Bronchial epithelial cell (primary cell): ENCODE measurements around the gene ICE1. TPM values are rescaled to one million over a fixed set of nuclear protein-coding genes. Genes with fewer than 3 reads are reported as not detected.

Experiments
- DNase-seq: peaks from one replicate; pipeline ENCODE4 v3.0.0-alpha.2; 2010; ENCODE audit warnings: low read depth
- FAIRE-seq: peaks from 2 replicates; lab custom pipeline; 2011; peaks lifted over from hg19 to GRCh38; lab: Jason Lieb, UNC
- H3K27me3 ChIP-seq: 2 replicates; pipeline ENCODE4 v1.5.1; 2011; ENCODE audit warnings: low read length; ENCODE audit not compliant: control insufficient read depth, insufficient read depth
- H3K36me3 ChIP-seq: 2 replicates; pipeline ENCODE4 v1.5.1; 2011; ENCODE audit warnings: low read length; ENCODE audit not compliant: control insufficient read depth, insufficient read depth
- H3K4me3 ChIP-seq: 2 replicates; pipeline ENCODE4 v1.5.1; 2011; ENCODE audit warnings: mild to moderate bottlenecking, low read depth, low read length, control low read depth
- CTCF ChIP-seq: IDR thresholded peaks from 2 replicates; pipeline ENCODE4 v1.5.1; 2011; ENCODE audit warnings: mild to moderate bottlenecking, moderate library complexity, low read length, control low read depth, inconsistent platforms; ENCODE audit not compliant: insufficient read depth, severe bottlenecking
- total RNA-seq: library from RNA; depleted of rRNA; stranded (reverse); fragments of >200 nt; gene quantifications from 2 replicates; pipeline ENCODE4 v1.2.1, GENCODE V29; 2014

Gene ICE1, protein sequence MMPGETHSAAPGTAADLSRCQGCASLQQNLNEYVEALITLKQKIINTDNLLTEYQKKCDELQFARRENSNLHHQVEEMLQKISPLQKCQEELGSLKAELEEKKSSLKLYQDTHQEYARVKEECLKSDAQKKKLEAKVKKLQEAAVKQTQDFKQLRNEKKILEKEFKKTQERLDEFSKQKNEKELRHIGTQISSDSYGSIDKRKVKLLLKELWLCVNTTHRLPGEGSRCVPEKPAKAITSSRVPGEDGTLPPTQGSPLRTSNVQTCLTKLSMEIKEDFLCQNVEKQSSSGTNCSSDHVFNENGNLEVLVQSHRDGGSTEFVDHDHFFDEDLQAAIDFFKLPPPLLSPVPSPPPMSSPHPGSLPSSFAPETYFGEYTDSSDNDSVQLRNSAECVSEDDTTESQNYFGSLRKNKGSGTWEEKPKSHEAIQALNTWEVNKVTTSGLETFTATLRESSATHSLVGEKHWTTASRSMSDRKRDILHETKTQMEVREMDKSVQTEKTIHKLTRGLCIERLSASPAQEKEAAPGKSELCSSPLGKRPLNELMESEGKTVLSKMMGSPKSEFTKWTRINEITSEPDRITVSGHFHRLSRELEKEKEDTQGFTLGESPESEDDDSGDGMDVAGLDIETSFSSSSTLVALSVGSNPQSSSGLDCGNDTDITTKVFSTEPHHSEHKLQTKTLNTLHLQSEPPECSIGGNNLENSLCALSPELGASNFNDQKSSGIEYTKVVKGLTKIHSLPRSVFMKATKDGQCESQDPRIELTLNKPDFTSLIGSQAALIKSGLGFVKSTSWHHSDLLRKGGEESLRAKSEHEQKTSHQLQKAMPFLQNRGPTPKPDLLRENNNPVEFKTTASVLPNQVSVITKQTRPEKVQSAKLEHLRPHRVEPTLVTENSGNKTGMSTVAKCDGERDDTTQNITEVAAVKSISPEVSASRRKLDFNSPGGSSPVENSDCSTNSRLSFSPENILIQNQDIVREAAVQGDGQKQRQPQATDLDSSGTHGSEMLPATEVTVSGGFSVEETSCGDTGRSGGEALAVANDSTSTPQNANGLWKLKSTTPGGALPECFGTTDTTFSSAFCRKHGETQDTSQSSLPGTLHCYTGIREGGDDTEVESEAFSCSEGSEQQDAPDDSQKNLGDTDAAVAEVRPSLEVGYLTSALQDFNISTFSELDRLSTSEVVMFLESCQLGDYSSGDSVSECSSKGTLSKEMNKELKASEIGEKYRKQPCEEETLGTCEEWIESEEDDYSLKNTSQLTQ (N-terminal part only)
- total RNA-seq: 17.4 and 19.7 TPM in 2 replicates

GRCh38 chr5:5421961-5422818 is at the start of gene ICE1:
Gene ICE1, plus strand, starts transcription at chr5:5422677. Its CDS starts 239 bp downstream, at chr5:5422916.
- TF ChIP-seq CTCF: no peak
- DNase-seq (peak; percentile 89), FAIRE-seq (no peak)
- Histone ChIP-seq H3K36me3 (no peaks in the 10 kb centered on the region), H3K27me3 (no peaks in the 10 kb centered on the region), H3K4me3 (peak within 1 kb of the TSS; percentile 80)

DNA sequence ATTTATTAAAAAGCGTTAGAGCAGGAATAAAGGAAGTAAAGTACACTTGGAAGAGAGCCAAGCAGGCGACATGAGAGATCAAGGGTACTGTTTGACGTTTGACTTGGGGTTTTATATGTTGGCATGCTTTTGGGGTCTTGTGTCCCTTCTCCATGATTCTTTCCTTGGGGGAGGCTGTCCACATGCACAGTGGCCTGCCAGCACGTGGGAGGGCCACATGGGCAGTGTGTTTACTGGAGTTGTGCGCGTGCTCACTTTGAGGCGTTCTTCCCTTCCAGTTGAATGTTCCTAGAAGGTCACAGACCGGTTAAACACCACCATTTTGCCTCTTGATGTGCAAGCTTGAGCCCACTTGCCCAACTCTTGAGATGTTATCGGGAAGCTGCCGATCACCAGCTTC is 49.5 kb upstream of the ICE1 start:
- no peak for DNase-seq
- no peak for TF ChIP-seq CTCF
- Histone ChIP-seq H3K36me3 (no peaks in the 10 kb centered on the region), H3K4me3 (no peak overlapping the region), H3K27me3 (no peaks in the 10 kb centered on the region)
- no peak for FAIRE-seq

- no peak for DNase-seq
- Histone ChIP-seq H3K4me3 (no peak overlapping the region), H3K27me3 (no peaks in the 10 kb centered on the region), H3K36me3 (no peaks in the 10 kb centered on the region)
- TF ChIP-seq CTCF: no peak
- no peak for FAIRE-seq
Observed at GRCh38 chr5:5373351-5373989, 49.0 kb upstream of the ICE1 start.

DNA sequence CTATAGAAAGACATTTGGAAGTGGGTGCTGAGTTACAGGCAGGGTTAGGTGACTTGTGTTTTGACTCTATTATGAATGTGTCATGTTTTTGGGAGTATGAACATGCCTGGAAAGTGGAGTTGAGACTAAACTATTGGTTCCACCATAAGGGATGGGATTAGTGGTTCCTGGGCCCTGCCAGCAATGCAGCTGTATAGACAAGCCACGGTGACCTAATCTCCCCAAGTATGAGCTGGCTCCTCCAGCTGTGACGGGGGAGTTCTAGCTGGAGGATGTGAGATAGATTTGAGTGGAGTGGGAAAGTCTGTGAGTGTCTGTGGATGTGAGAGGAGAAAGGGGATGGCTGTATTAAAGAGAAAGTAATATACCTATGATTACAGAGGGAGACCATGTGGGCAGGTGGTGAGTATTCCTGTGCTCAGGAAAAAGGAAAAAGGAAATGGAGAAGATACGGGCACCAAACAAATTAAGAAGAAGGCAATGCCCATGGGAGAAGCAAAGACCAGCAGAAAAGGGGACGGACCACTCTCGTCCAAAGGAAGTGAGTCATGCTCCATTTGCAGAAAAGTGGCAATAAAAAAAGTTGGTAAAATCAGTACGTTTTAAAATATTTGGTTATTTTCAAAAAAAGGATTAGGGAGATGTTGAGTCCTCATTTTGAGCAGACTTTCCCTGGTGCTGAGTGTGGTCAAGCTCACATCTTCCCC is 48.3 kb upstream of the ICE1 start:
- DNase-seq: no peak
- Histone ChIP-seq H3K4me3 (no peak overlapping the region), H3K27me3 (no peaks in the 10 kb centered on the region), H3K36me3 (no peaks in the 10 kb centered on the region)
- TF ChIP-seq CTCF: no peak
- FAIRE-seq: no peak
